ENCODE data around the gene CFAP54. TPM values are rescaled to one million over a fixed set of nuclear protein-coding genes. Genes with fewer than 3 reads are reported as not detected.
A peak's percentile ranks its signal among the peaks of the same experiment; 100 is the strongest.

The CFAP54 gene
- total RNA-seq, 1 experiment from 2014 or later, result 0.64 TPM

- Histone ChIP-seq H3K36me3 (ENCODE audit: control insufficient read depth, insufficient read depth, low read length) (no peaks in the 10 kb centered on the region), H3K4me3 (ENCODE audit: low read depth in 2 of 2, low read length in 2 of 2) (no peak overlapping the region), H3K9me3 (ENCODE audit: control insufficient read depth, insufficient read depth, low read depth, low read length) (no peaks in the 10 kb centered on the region), H3K27me3 (ENCODE audit: control insufficient read depth, insufficient read depth, low read length) (no peaks in the 10 kb centered on the region; the same call in 1 of the 2 replicates), H3K4me1 (ENCODE audit: control insufficient read depth, insufficient read depth, low read length) (no peaks in the 10 kb centered on the region), H3K27ac (ENCODE audit: low read length) (no peak overlapping the region)
- in situ Hi-C loops (cut with HindIII; ENCODE audit: low pct_unique_long_range_greater_than_20kb, low sequenced_read_pairs), result no loop called here
- DNase-seq (ENCODE audit: low read depth, low spot score), result no peak
- TF ChIP-seq SIN3A (IDR thresholded peaks at IDR 0.05; ENCODE audit: borderline replicate concordance, insufficient read depth, low read depth, low read length), result no peak
- no peak for TF ChIP-seq REST (IDR thresholded peaks at IDR 0.05; ENCODE audit: insufficient read depth in 1 of 2, low read depth in 2 of 2, low read length in 1 of 2)
- TF ChIP-seq POLR2AphosphoS5 (IDR thresholded peaks at IDR 0.05; ENCODE audit: low read depth, low read length), result no peak
- TF ChIP-seq, protein P1, sequence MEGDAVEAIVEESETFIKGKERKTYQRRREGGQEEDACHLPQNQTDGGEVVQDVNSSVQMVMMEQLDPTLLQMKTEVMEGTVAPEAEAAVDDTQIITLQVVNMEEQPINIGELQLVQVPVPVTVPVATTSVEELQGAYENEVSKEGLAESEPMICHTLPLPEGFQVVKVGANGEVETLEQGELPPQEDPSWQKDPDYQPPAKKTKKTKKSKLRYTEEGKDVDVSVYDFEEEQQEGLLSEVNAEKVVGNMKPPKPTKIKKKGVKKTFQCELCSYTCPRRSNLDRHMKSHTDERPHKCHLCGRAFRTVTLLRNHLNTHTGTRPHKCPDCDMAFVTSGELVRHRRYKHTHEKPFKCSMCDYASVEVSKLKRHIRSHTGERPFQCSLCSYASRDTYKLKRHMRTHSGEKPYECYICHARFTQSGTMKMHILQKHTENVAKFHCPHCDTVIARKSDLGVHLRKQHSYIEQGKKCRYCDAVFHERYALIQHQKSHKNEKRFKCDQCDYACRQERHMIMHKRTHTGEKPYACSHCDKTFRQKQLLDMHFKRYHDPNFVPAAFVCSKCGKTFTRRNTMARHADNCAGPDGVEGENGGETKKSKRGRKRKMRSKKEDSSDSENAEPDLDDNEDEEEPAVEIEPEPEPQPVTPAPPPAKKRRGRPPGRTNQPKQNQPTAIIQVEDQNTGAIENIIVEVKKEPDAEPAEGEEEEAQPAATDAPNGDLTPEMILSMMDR (IDR thresholded peaks at IDR 0.05), result 0 out of 2 replicates have a peak, but pooled peaks have one; percentile 7
- TF ChIP-seq TCF7L2 (IDR thresholded peaks at IDR 0.05; ENCODE audit: low read depth, low read length), result no peak
- no TSS peak for BruUV-seq (replicated peaks)
- intact Hi-C loops (cut with micrococcal nuclease; ENCODE audit: unreplicated experiment), result no loop called here
- ATAC-seq, result no peak
- CTCF ChIA-PET, result no interaction called here
- POLR2A ChIA-PET, result no interaction called here
Observed at GRCh38 chr12:96652870-96653269, 163.5 kb downstream of the CFAP54 start.

DNA sequence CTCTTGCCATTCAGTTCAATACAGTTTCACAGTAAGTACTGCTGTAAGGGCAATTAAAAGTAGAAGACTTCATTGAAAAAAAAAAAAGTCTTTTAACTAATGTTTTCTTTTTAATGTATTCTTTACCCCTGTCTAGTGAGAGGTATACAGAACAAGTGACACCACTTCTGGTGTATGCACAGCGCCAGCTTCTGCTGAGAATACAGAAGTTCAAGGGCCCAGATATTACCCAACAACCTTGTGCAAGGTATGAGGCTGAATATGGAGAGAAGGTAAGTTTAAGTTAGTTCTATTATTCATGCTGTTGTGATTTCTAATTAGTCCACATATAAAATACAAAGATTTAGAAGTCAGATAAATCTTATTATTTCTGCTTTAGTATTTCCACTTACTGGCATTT is 168.7 kb downstream of the CFAP54 start:
- CTCF ChIA-PET, result no interaction called here
- Histone ChIP-seq H3K4me3 (ENCODE audit: low read depth in 2 of 2, low read length in 2 of 2) (no peak overlapping the region), H3K27ac (ENCODE audit: low read length) (no peak overlapping the region), H3K36me3 (ENCODE audit: control insufficient read depth, insufficient read depth, low read length) (no peaks in the 10 kb centered on the region), H3K27me3 (ENCODE audit: control insufficient read depth, insufficient read depth, low read length) (no peaks in the 10 kb centered on the region), H3K9me3 (ENCODE audit: control insufficient read depth, insufficient read depth, low read depth, low read length) (no peaks in the 10 kb centered on the region), H3K4me1 (ENCODE audit: control insufficient read depth, insufficient read depth, low read length) (no peaks in the 10 kb centered on the region)
- POLR2A ChIA-PET, result no interaction called here
- ATAC-seq (no peak), DNase-seq (ENCODE audit: low read depth, low spot score) (no peak)
- in situ Hi-C loops (cut with HindIII; ENCODE audit: low pct_unique_long_range_greater_than_20kb, low sequenced_read_pairs) (no loop called here), intact Hi-C loops (cut with micrococcal nuclease; ENCODE audit: unreplicated experiment) (no loop called here)
- no TSS peak for BruUV-seq (replicated peaks)
- no peak for TF ChIP-seq REST (IDR thresholded peaks at IDR 0.05; ENCODE audit: insufficient read depth in 1 of 2, low read depth in 2 of 2, low read length in 1 of 2)
- TF ChIP-seq, protein P1 (IDR thresholded peaks at IDR 0.05), result no peak
- no peak for TF ChIP-seq SIN3A (IDR thresholded peaks at IDR 0.05; ENCODE audit: borderline replicate concordance, insufficient read depth, low read depth, low read length)
- no peak for TF ChIP-seq POLR2AphosphoS5 (IDR thresholded peaks at IDR 0.05; ENCODE audit: low read depth, low read length)
- TF ChIP-seq TCF7L2 (IDR thresholded peaks at IDR 0.05; ENCODE audit: low read depth, low read length), result no peak
